B cell (primary cell): ENCODE measurements around the gene WDR13. TPM values are rescaled to one million over a fixed set of nuclear protein-coding genes. Genes with fewer than 3 reads are reported as not detected.

Experiments
- ATAC-seq: fragments of 200-7000 bp; cut with Tn5 transposase; one replicate; pipeline ENCODE4 v1.10.0; 2021; ENCODE audit warnings: low read depth, mild to moderate bottlenecking, moderate number of reproducible peaks, moderate library complexity
- CTCF ChIA-PET: fragments of 350-600 bp; sonication (Branson Sonifier 250); formaldehyde crosslinking; loops from one replicate; lab custom pipeline; 2021; ENCODE audit warnings: antibody characterized with exemption, inconsistent platforms; lab: Charles Lee
- POLR2A ChIA-PET: fragments of 350-600 bp; sonication (Branson Sonifier 250); formaldehyde crosslinking; loops from one replicate; lab custom pipeline; 2021; ENCODE audit warnings: antibody characterized with exemption; lab: Charles Lee
- DNase-seq: peaks from one replicate; pipeline ENCODE4 v3.0.0; 2013
- H2AFZ ChIP-seq: 2 replicates; pipeline ENCODE4 v1.6.1; 2012; ENCODE audit warnings: mild to moderate bottlenecking, low read depth, low read length; ENCODE audit not compliant: insufficient read depth, poor library complexity, severe bottlenecking
- H3K27ac ChIP-seq, 2 donors: 1 replicate in 1 of 2; 2 replicates in 1 of 2; pipeline ENCODE4 v1.5.1; 2012 to 2013; ENCODE audit warnings: low read length in 2 of 2, mild to moderate bottlenecking in 2 of 2, moderate library complexity in 1 of 2
- H3K27me3 ChIP-seq, 4 experiments: fragments of 200-600 bp in 1 of 4; sonication (generic) in 1 of 4; replicated peaks in 1 of 4; 1 replicate in 2 of 4; 2 replicates in 2 of 4; pipeline versions ENCODE4 v1.6.1 to v1.7.0; 2013 to 2016; ENCODE audit warnings: low read length in 3 of 4, mild to moderate bottlenecking in 2 of 4, mixed read lengths in 1 of 4, moderate library complexity in 1 of 4; ENCODE audit not compliant: insufficient read depth in 4 of 4, control insufficient read depth in 3 of 4; ENCODE audit errors: control extremely low read depth in 1 of 4
- H3K36me3 ChIP-seq, 2 experiments: replicated peaks in 1 of 2; 1 replicate in 1 of 2; 2 replicates in 1 of 2; pipeline versions ENCODE4 v1.6.1 to v1.7.1; 2013; ENCODE audit warnings: low read length in 1 of 2; ENCODE audit not compliant: insufficient read depth in 2 of 2, control insufficient read depth in 1 of 2; ENCODE audit errors: control extremely low read depth in 1 of 2, extremely low read depth in 1 of 2
- H3K4me1 ChIP-seq, 2 donors: fragments of 200-600 bp in 1 of 2; sonication (generic) in 1 of 2; 1 replicate in 1 of 2; 2 replicates in 1 of 2; pipeline versions ENCODE4 v1.5.1 to v1.6.1; 2013 to 2017; ENCODE audit warnings: low read length in 2 of 2; ENCODE audit not compliant: control insufficient read depth in 2 of 2, insufficient read depth in 2 of 2
- H3K4me2 ChIP-seq: replicated peaks from 2 replicates; pipeline ENCODE3; 2012; ENCODE audit warnings: mild to moderate bottlenecking, low read depth, low read length; ENCODE audit not compliant: poor library complexity, severe bottlenecking
- H3K4me3 ChIP-seq, 5 experiments: fragments of 200-600 bp in 1 of 5; sonication (generic) in 1 of 5; 1 replicate in 3 of 5; 2 replicates in 2 of 5; pipeline versions ENCODE4 v1.5.1 to v1.7.0; 2011 to 2016; ENCODE audit warnings: low read length in 4 of 5, mild to moderate bottlenecking in 4 of 5, low read depth in 2 of 5, control low read depth in 1 of 5, moderate library complexity in 1 of 5; ENCODE audit not compliant: insufficient read depth in 1 of 5; ENCODE audit errors: control extremely low read depth in 1 of 5, extremely low read depth in 1 of 5
- H3K79me2 ChIP-seq: fragments of 200-600 bp; sonication (generic); one replicate; pipeline ENCODE4 v1.6.0; 2016; ENCODE audit warnings: low read length; ENCODE audit not compliant: control insufficient read depth, insufficient read depth
- H3K9ac ChIP-seq: fragments of 200-600 bp; sonication (generic); 2 replicates; pipeline ENCODE4 v1.6.1; 2017; ENCODE audit warnings: mild to moderate bottlenecking, low read length, moderate library complexity
- H3K9me3 ChIP-seq, 3 donors: one replicate each; pipeline versions ENCODE4 v1.6.1 to v1.7.1; 2013; ENCODE audit warnings: low read length in 2 of 3; ENCODE audit not compliant: control insufficient read depth in 2 of 3, insufficient read depth in 1 of 3; ENCODE audit errors: control extremely low read depth in 1 of 3
- H4K20me1 ChIP-seq: 2 replicates; pipeline ENCODE4 v1.6.0; 2012; ENCODE audit warnings: mild to moderate bottlenecking, low read length; ENCODE audit not compliant: insufficient read depth, control insufficient read depth, poor library complexity, severe bottlenecking
- H3K27ac Mint-ChIP-seq: one replicate; pipeline ENCODE4 v1.8.0; 2021; ENCODE audit warnings: mixed read lengths
- H3K27me3 Mint-ChIP-seq: one replicate; pipeline ENCODE4 v1.8.0; 2021; ENCODE audit warnings: mixed read lengths
- H3K4me1 Mint-ChIP-seq: one replicate; pipeline ENCODE4 v1.8.0; 2021; ENCODE audit warnings: mixed read lengths
- H3K4me3 Mint-ChIP-seq: one replicate; pipeline ENCODE4 v1.8.0; 2021; ENCODE audit warnings: mixed read lengths
- H3K9me3 Mint-ChIP-seq: one replicate; pipeline ENCODE4 v1.8.0; 2022; ENCODE audit warnings: mixed read lengths; ENCODE audit not compliant: insufficient read depth
- CTCF ChIP-seq: fragments of 200-600 bp; IDR thresholded peaks from one replicate; pipeline ENCODE4 v1.8.0; 2022; ENCODE audit warnings: antibody characterized with exemption, mild to moderate bottlenecking
- EZH2 ChIP-seq: IDR thresholded peaks from 2 replicates; pipeline ENCODE4 v1.6.1; 2012; ENCODE audit warnings: borderline replicate concordance, low read depth, mild to moderate bottlenecking, moderate library complexity, low read length; ENCODE audit not compliant: insufficient read depth, poor library complexity, severe bottlenecking
- WGBS: methylation state at CpG from one replicate; pipeline ENCODE4 v1.1.5; 2013; ENCODE audit warnings: missing lambda C conversion rate; ENCODE audit not compliant: insufficient coverage; 5-methylcytosine and 5-hydroxymethylcytosine counted together
- intact Hi-C: fragments of 100-400 bp; cut with micrococcal nuclease; formaldehyde crosslinking; loops from one replicate; pipeline ENCODE4 v1.10.0; 2022
- polyA plus RNA-seq: library from polyadenylated mRNA; depleted of rRNA; stranded (reverse); fragments of >200 nt; gene quantifications from 2 replicates; pipeline ENCODE4 v1.2.3, GENCODE V29; 2012
- total RNA-seq, 2 donors: library from RNA; stranded (reverse); fragments of 120-200 nt in 1 of 2; gene quantifications; 1 replicate in 1 of 2; 2 replicates in 1 of 2; pipeline versions ENCODE4 v1.2.3 to v1.2.4, GENCODE V29; 2013 to 2022

Gene WDR13
- total and polyA plus RNA-seq, 2 donors (not counting 1 experiment from before 2014, with no cell fraction given): 85.1 to 257 TPM

GRCh38 chrX:48590203-48591103 lies 6.8 kb upstream of the WDR13 start:
- no peaks in the 10 kb centered on the region for H3K9me3 ChIP-seq
- no peak overlapping the region for H3K9ac ChIP-seq
- H3K4me2 ChIP-seq: no peak overlapping the region
- no peaks in the 10 kb centered on the region for H4K20me1 ChIP-seq
- no peaks in the 10 kb centered on the region for H3K36me3 ChIP-seq
- intact Hi-C loops: no loop called here
- H2AFZ ChIP-seq: no peak overlapping the region
- no peak for TF ChIP-seq CTCF
- no peak for TF ChIP-seq EZH2
- 98% methylated on average over 10 of the region's 21 CpGs for WGBS
- Mint-ChIP-seq H3K4me3 (no peak overlapping the region), H3K4me1 (no peaks in the 10 kb centered on the region), H3K27me3 (no peaks in the 10 kb centered on the region), H3K27ac (no peak overlapping the region), H3K9me3 (no peaks in the 10 kb centered on the region)
- H3K4me1 ChIP-seq: no peaks in the 10 kb centered on the region
- H3K4me3 ChIP-seq: no peak overlapping the region
- POLR2A ChIA-PET: interaction anchor here (0.6 kb wide), 1 partner anchor 16 kb away, joined by 3 read pairs; no protein-coding TSS in a partner anchor
- no peaks in the 10 kb centered on the region for H3K27me3 ChIP-seq
- H3K27ac ChIP-seq: no peak overlapping the region
- ATAC-seq: no peak
- DNase-seq: no peak
- CTCF ChIA-PET: no interaction called here
- no peaks in the 10 kb centered on the region for H3K79me2 ChIP-seq

- no peaks in the 10 kb centered on the region for H3K36me3 ChIP-seq
- no peaks in the 10 kb centered on the region for H4K20me1 ChIP-seq
- ChIA-PET CTCF (no interaction called here), POLR2A (no interaction called here)
- H3K27me3 Mint-ChIP-seq: no peaks in the 10 kb centered on the region
- no peak overlapping the region for H3K4me2 ChIP-seq
- no peak overlapping the region for H3K27ac ChIP-seq
- H3K9me3 ChIP-seq: no peaks in the 10 kb centered on the region
- H3K4me1 ChIP-seq: no peaks in the 10 kb centered on the region
- no peaks in the 10 kb centered on the region for H3K27me3 ChIP-seq
- no peak overlapping the region for H3K9ac ChIP-seq
- H3K27ac Mint-ChIP-seq: no peak overlapping the region
- no peak for ATAC-seq
- intact Hi-C loops: no loop called here
- no peaks in the 10 kb centered on the region for H3K9me3 Mint-ChIP-seq
- no peak overlapping the region for H2AFZ ChIP-seq
- H3K4me3 ChIP-seq: no peak overlapping the region
- H3K4me3 Mint-ChIP-seq: no peak overlapping the region
- DNase-seq: no peak
- WGBS: 72% methylated on average over 3 of the region's 9 CpGs
- TF ChIP-seq EZH2: no peak
- no peak for TF ChIP-seq CTCF
- no peaks in the 10 kb centered on the region for H3K4me1 Mint-ChIP-seq
- H3K79me2 ChIP-seq: no peaks in the 10 kb centered on the region
Observed at GRCh38 chrX:48591255-48591791, 6.0 kb upstream of the WDR13 start.
